HepG2 (cell line): ENCODE measurements around the gene SUPT6H. TPM values are rescaled to one million over a fixed set of nuclear protein-coding genes. Genes with fewer than 3 reads are reported as not detected.

Source experiments
- ASH2L ChIP-seq: fragments of 300-600, 200-600 bp; sonication (generic); IDR thresholded peaks from 2 replicates; pipeline ENCODE4 v1.7.0; 2017; ENCODE audit warnings: low read depth, mild to moderate bottlenecking, moderate library complexity, mixed read lengths, low read length; ENCODE audit not compliant: insufficient read length
- ATAD3A ChIP-seq: sonication (generic); formaldehyde crosslinking; IDR thresholded peaks from 2 replicates; pipeline ENCODE4 v1.4.0; 2020; ENCODE audit warnings: missing genetic modification reagents
- E2F1 ChIP-seq: sonication (generic); formaldehyde crosslinking; IDR thresholded peaks from 2 replicates; pipeline ENCODE4 v1.5.0; 2020; ENCODE audit warnings: missing genetic modification reagents
- ETS1 ChIP-seq: sonication (generic); formaldehyde crosslinking; IDR thresholded peaks from 2 replicates; pipeline ENCODE4 v1.4.0; 2020; ENCODE audit warnings: missing genetic modification reagents
- GRHL1 ChIP-seq: sonication (generic); formaldehyde crosslinking; conservative IDR thresholded peaks from 2 replicates; pipeline ENCODE4 v1.8.0; 2022; ENCODE audit warnings: missing genetic modification reagents
- HES4 ChIP-seq: sonication (generic); formaldehyde crosslinking; IDR thresholded peaks from 2 replicates; pipeline ENCODE4 v1.9.0; 2021; ENCODE audit warnings: mild to moderate bottlenecking, missing genetic modification reagents, borderline replicate concordance
- JDP2 ChIP-seq: sonication (generic); formaldehyde crosslinking; IDR thresholded peaks from 2 replicates; pipeline ENCODE4 v1.8.1; 2022; ENCODE audit warnings: missing genetic modification reagents, borderline replicate concordance
- MEIS1 ChIP-seq: sonication (generic); formaldehyde crosslinking; IDR thresholded peaks from 2 replicates; pipeline ENCODE4 v1.9.0; 2021; ENCODE audit warnings: mild to moderate bottlenecking, missing genetic modification reagents, moderate library complexity, borderline replicate concordance
- MNT ChIP-seq: fragments of 450-650 bp; IDR thresholded peaks from 2 replicates; pipeline ENCODE4 v1.6.1; 2016
- NFIB ChIP-seq: sonication (generic); formaldehyde crosslinking; IDR thresholded peaks from 2 replicates; pipeline ENCODE4 v1.9.0; 2021; ENCODE audit warnings: missing genetic modification reagents, mild to moderate bottlenecking, borderline replicate concordance
- PAX8 ChIP-seq: sonication (generic); formaldehyde crosslinking; IDR thresholded peaks from 2 replicates; pipeline ENCODE4 v1.8.0; 2022; ENCODE audit warnings: mild to moderate bottlenecking, missing genetic modification reagents, borderline replicate concordance
- POLR2AphosphoS5 ChIP-seq: IDR thresholded peaks from 2 replicates; pipeline ENCODE4 v1.6.1; 2012; ENCODE audit warnings: low read depth, low read length
- RARA ChIP-seq: IDR thresholded peaks from 2 replicates; pipeline ENCODE4 v1.6.1; 2016; ENCODE audit warnings: missing genetic modification reagents, missing compliant biosample characterization
- RARG ChIP-seq: sonication (generic); formaldehyde crosslinking; IDR thresholded peaks from 2 replicates; pipeline ENCODE4 v1.4.0; 2020; ENCODE audit warnings: low read depth, mild to moderate bottlenecking, missing genetic modification reagents
- STAG1 ChIP-seq: sonication (generic); formaldehyde crosslinking; IDR thresholded peaks from 2 replicates; pipeline ENCODE4 v1.4.0; 2020; ENCODE audit warnings: missing genetic modification reagents
- ZBTB21 ChIP-seq: sonication (generic); formaldehyde crosslinking; IDR thresholded peaks from 2 replicates; pipeline ENCODE4 v1.4.0; 2020; ENCODE audit warnings: missing genetic modification reagents
- ZNF205 ChIP-seq: IDR thresholded peaks from 2 replicates; pipeline ENCODE4 v1.6.1; 2018; ENCODE audit warnings: missing biosample characterization, missing genetic modification reagents
- ZNF276 ChIP-seq: sonication (generic); formaldehyde crosslinking; IDR thresholded peaks from 2 replicates; pipeline ENCODE4 v1.4.0; 2020; ENCODE audit warnings: mild to moderate bottlenecking, low read depth, missing genetic modification reagents
- ZNF33B ChIP-seq: sonication (generic); formaldehyde crosslinking; IDR thresholded peaks from 2 replicates; pipeline ENCODE4 v1.5.1; 2020; ENCODE audit warnings: mild to moderate bottlenecking, missing genetic modification reagents
- ZNF547 ChIP-seq: sonication (generic); formaldehyde crosslinking; IDR thresholded peaks from 2 replicates; pipeline ENCODE4 v1.5.1; 2020; ENCODE audit warnings: mild to moderate bottlenecking, missing genetic modification reagents
- polyA plus RNA-seq, 8 experiments: library from polyadenylated mRNA; depleted of rRNA in 3 of 8; stranded (reverse) in 7 of 8; unstranded in 1 of 8; fragments of >200 nt; fragmentation: Illumina TruSeq in 4 of 8; extraction: Trizol in 4 of 8; gene quantifications; 2 replicates each; pipeline versions ENCODE4 v1.2.1 to v1.2.3, GENCODE V29; 2011 to 2016; ENCODE audit warnings: low read depth in 4 of 8, missing spikeins in 1 of 8, mixed read lengths in 1 of 8; ENCODE audit not compliant: insufficient read depth in 1 of 8
- total RNA-seq, 5 experiments: library from RNA; depleted of rRNA; stranded (reverse); fragments of >200 nt; fragmentation: Illumina TruSeq; extraction: Trizol; gene quantifications; 2 replicates each; pipeline ENCODE4 v1.2.3, GENCODE V29; 2016; ENCODE audit warnings: low read depth in 1 of 5

The SUPT6H gene
- total and polyA plus RNA-seq, 2 of the 13 experiments (the other 11 are each of a cell fraction or from before 2014, with no cell fraction given): 32.7 to 39.9 TPM

- no peak; the same call in 1 of the 2 replicates for TF ChIP-seq E2F1 (CRISPR knock-in tag)
- peak; percentile 79; the same call in 1 of the 2 replicates for TF ChIP-seq HES4 (CRISPR knock-in tag)
- peak; percentile 56 for TF ChIP-seq ASH2L
- no peak for TF ChIP-seq RARG (CRISPR knock-in tag)
- no peak; the same call in 1 of the 2 replicates for TF ChIP-seq RARA (CRISPR knock-in tag)
- TF ChIP-seq PAX8: no peak
- TF ChIP-seq POLR2AphosphoS5: peak; percentile 80
- TF ChIP-seq MNT: peak; percentile 21; the same call in 1 of the 2 replicates
- no peak for TF ChIP-seq GRHL1 (CRISPR knock-in tag)
- TF ChIP-seq JDP2 (CRISPR knock-in tag): no peak
- TF ChIP-seq MEIS1 (CRISPR knock-in tag): no peak
- TF ChIP-seq NFIB: no peak
- no peak for TF ChIP-seq ZBTB21 (CRISPR knock-in tag)
- TF ChIP-seq ZNF276 (CRISPR knock-in tag): peak; percentile 61; the same call in 1 of the 2 replicates
- TF ChIP-seq ETS1 (CRISPR knock-in tag): no peak
- no peak for TF ChIP-seq ATAD3A (CRISPR knock-in tag)
- TF ChIP-seq ZNF33B (CRISPR knock-in tag): no peak
- no peak for TF ChIP-seq STAG1 (CRISPR knock-in tag)
- TF ChIP-seq ZNF205: no peak
- no peak; the same call in 1 of the 2 replicates for TF ChIP-seq ZNF547 (CRISPR knock-in tag)
These were observed 66.6 kb downstream of the SUPT6H start, which contains the start of gene NEK8 (continued) for GRCh38 chr17:28728364-28729200.
